RCC 7860 (cell line): ENCODE measurements around the gene EFCAB8.
"Not testable (repeated sequence)": the region's sequence is repeated elsewhere in the genome, so short reads cannot be mapped to it uniquely, and the experiment has no call there.

Experiments used
- DNase-seq: peaks from one replicate; pipeline ENCODE4 v3.0.0-alpha.2; 2015; ENCODE audit warnings: low spot score
- FAIRE-seq: peaks from 2 replicates; lab custom pipeline; 2012; peaks lifted over from hg19 to GRCh38; lab: Jason Lieb, UNC

Gene EFCAB8

GRCh38 chr20:32943490-32944052 is 84.8 kb downstream of the EFCAB8 start:
- DNase-seq (no peak), FAIRE-seq (no peak)

- no peak for DNase-seq
- no peak for FAIRE-seq
These were observed 87.0 kb downstream of the EFCAB8 start for GRCh38 chr20:32945710-32946221.

GRCh38 chr20:32946629-32947028 is 87.9 kb downstream of the EFCAB8 start:
- DNase-seq: no peak
- FAIRE-seq: no peak

GRCh38 chr20:32950539-32950938 is 91.8 kb downstream of the EFCAB8 start:
- FAIRE-seq, DNase-seq: not testable (repeated sequence)

- no peak for DNase-seq
- no peak for FAIRE-seq
These were observed 98.7 kb downstream of the EFCAB8 start for GRCh38 chr20:32957459-32957858.

- DNase-seq (no peak), FAIRE-seq (no peak)
These were observed 99.9 kb downstream of the EFCAB8 start for GRCh38 chr20:32958574-32958973.

- DNase-seq: no peak
- no peak for FAIRE-seq
These were observed 100.9 kb downstream of the EFCAB8 start for GRCh38 chr20:32959351-32960221.

GRCh38 chr20:32960222-32960518 is 101.4 kb downstream of the EFCAB8 start:
- DNase-seq (no peak), FAIRE-seq (no peak)

GRCh38 chr20:32960849-32961731 is 102.4 kb downstream of the EFCAB8 start:
- FAIRE-seq (no peak), DNase-seq (no peak)

- DNase-seq (no peak), FAIRE-seq (no peak)
These were observed 103.3 kb downstream of the EFCAB8 start for GRCh38 chr20:32962053-32962452.

GRCh38 chr20:32962646-32963045 is 103.9 kb downstream of the EFCAB8 start:
- not testable (repeated sequence) for FAIRE-seq

GRCh38 chr20:32963176-32963575 is 104.5 kb downstream of the EFCAB8 start:
- FAIRE-seq (no peak), DNase-seq (no peak)

More at GRCh38 chr20:32962646-32963045, 103.9 kb downstream of the EFCAB8 start:
- DNase-seq: not testable (repeated sequence)

GRCh38 chr20:32964575-32964974 is 105.9 kb downstream of the EFCAB8 start:
- no peak for DNase-seq
- FAIRE-seq: no peak

GRCh38 chr20:32965115-32965514 is 106.4 kb downstream of the EFCAB8 start:
- FAIRE-seq (no peak), DNase-seq (no peak)

GRCh38 chr20:32965581-32966373 is 107.1 kb downstream of the EFCAB8 start:
- DNase-seq: no peak
- FAIRE-seq: no peak

- no peak for FAIRE-seq
These were observed 107.7 kb downstream of the EFCAB8 start for GRCh38 chr20:32966382-32966781.

GRCh38 chr20:32966881-32967781 is 108.4 kb downstream of the EFCAB8 start:
- no peak for DNase-seq
- no peak for FAIRE-seq

More at GRCh38 chr20:32966382-32966781, 107.7 kb downstream of the EFCAB8 start:
- DNase-seq: no peak

- FAIRE-seq (no peak), DNase-seq (no peak)
These were observed 109.3 kb downstream of the EFCAB8 start for GRCh38 chr20:32967961-32968457.
